Measurements from ENCODE around the gene PTGES3. TPM values are rescaled to one million over a fixed set of nuclear protein-coding genes. Genes with fewer than 3 reads are reported as not detected.

The PTGES3 gene
- total and polyA plus RNA-seq, 2 of the 8 experiments (the other 6 are each of a cell fraction or from before 2014, with no cell fraction given), result 111 to 464 TPM

GRCh38 chr12:56725723-56726102, 37.6 kb upstream of the PTGES3 start:
- Histone ChIP-seq H2BK120ac (replicated peaks; ENCODE audit: low read depth, low read length) (no peak overlapping the region), H2BK15ac (ENCODE audit: low read length) (no peak overlapping the region), H3K4me3 (ENCODE audit: extremely low read depth in 1 of 4, insufficient read depth in 2 of 4, low read depth in 3 of 4, low read length in 4 of 4) (peak overlapping the region; percentile 75 to 100 (median 98)), H3K23me2 (ENCODE audit: low read depth, low read length) (no peaks in the 10 kb centered on the region; the same call in none of the 2 replicates), H3K79me2 (ENCODE audit: control insufficient read depth in 1 of 2, insufficient read depth in 2 of 2, low read length in 2 of 2) (peaks cover 36 to 44% of the 10 kb centered on the region in 2 experiments), H3K4me2 (ENCODE audit: insufficient read depth in 1 of 2, low read depth in 2 of 2, low read length in 2 of 2) (peak overlapping the region; percentile 74 to 96), H4K5ac (ENCODE audit: insufficient read length, low read depth, low read length) (no peak overlapping the region), H2AK5ac (ENCODE audit: low read depth, low read length) (no peak overlapping the region), H3K79me1 (ENCODE audit: low read depth, low read length) (peaks cover 10% of the 10 kb centered on the region), H3K27me3 (replicated peaks in 1 of 4; ENCODE audit: control insufficient read depth in 3 of 4, extremely low read depth in 1 of 4, insufficient read depth in 3 of 4, low read length in 3 of 4) (no peaks in the 10 kb centered on the region), H3K56ac (replicated peaks; ENCODE audit: insufficient read length, low read depth, low read length) (no peak overlapping the region), H4K8ac (ENCODE audit: extremely low read depth, insufficient read depth, low read length) (no peak overlapping the region), H3K14ac (ENCODE audit: insufficient read length) (no peak overlapping the region), H3K23ac (ENCODE audit: insufficient read length) (no peak overlapping the region), H3K4ac (replicated peaks; ENCODE audit: insufficient read length, low read depth, low read length) (no peak overlapping the region), H4K20me1 (replicated peaks in 1 of 2; ENCODE audit: control insufficient read depth in 1 of 2, insufficient read depth in 2 of 2, low read length in 2 of 2) (peaks cover 19 to 23% of the 10 kb centered on the region in 2 experiments), H2AFZ (ENCODE audit: low read length) (no peak overlapping the region), H2BK12ac (ENCODE audit: low read depth, low read length) (no peak overlapping the region), H3K9me3 (ENCODE audit: insufficient read depth in 2 of 2, low read depth in 1 of 2, low read length in 1 of 2) (no peaks in the 10 kb centered on the region), H3K9ac (replicated peaks in 1 of 4; ENCODE audit: extremely low read depth in 1 of 4, low read depth in 3 of 4, low read length in 3 of 4) (peak overlapping the region in 3 of 4 experiments; percentile 98 to 100 (median 100); a peak in 3 of 7 replicates), H3K18ac (ENCODE audit: extremely low read depth, low read length) (no peak overlapping the region), H3K36me3 (ENCODE audit: control insufficient read depth in 2 of 4, insufficient read depth in 4 of 4, low read length in 3 of 4) (peaks cover 3 to 34% (median 12%) of the 10 kb centered on the region in 4 experiments; a peak in 6 of 8 replicates), H3K4me1 (replicated peaks in 1 of 4; ENCODE audit: control insufficient read depth in 3 of 4, insufficient read depth in 4 of 4, low read length in 3 of 4) (peaks cover 7 to 23% (median 12%) of the 10 kb centered on the region in 4 experiments; a peak in 6 of 7 replicates), H4K91ac (replicated peaks; ENCODE audit: insufficient read length, low read length) (no peak overlapping the region), H3K27ac (ENCODE audit: low read depth, low read length) (peak overlapping the region; percentile 93; the same call in 1 of the 2 replicates), H2BK5ac (ENCODE audit: low read depth, low read length) (peak overlapping the region; percentile 99; the same call in 1 of the 2 replicates), H2BK20ac (ENCODE audit: low read length) (no peak overlapping the region)
- ChIA-PET POLR2A (ENCODE audit: partially characterized antibody) (interaction anchor here (0.5 to 43.7 kb wide), 39 partner anchors 11 to 704 kb away, joined by 3 to 1406 read pairs (median 4); partner anchors contain the start of genes ANKRD52, ATP5F1B, BAZ2A and NEMP1), CTCF (ENCODE audit: partially characterized antibody) (interaction anchor here (0.6 to 1.2 kb wide), 5 partner anchors 37 to 489 kb away, joined by 3 to 5 read pairs (median 3); partner anchors contain the start of gene PTGES3)
- WGBS, 2 experiments (ENCODE audit: extremely low coverage in 1 of 2, insufficient coverage in 1 of 2, insufficient read length in 1 of 2, insufficient replicate concordance in 2 of 2, low coverage in 1 of 2, low lambda C conversion rate in 2 of 2, missing lambda C conversion rate in 1 of 2), result 61% methylated on average over 7 of the region's 7 CpGs; no CpG with 5 or more reads in 1 of the 2 experiments
- DNase-seq (ENCODE audit: low read depth in 1 of 2, low spot score in 2 of 2) (no peak), FAIRE-seq (no peak)
- TF ChIP-seq CBX5 (IDR thresholded peaks at IDR 0.05; ENCODE audit: low read depth, low read length), result no peak
- TF ChIP-seq EZH2 (IDR thresholded peaks at IDR 0.05; ENCODE audit: low read depth, low read length, severe bottlenecking), result no peak
- no peak for TF ChIP-seq SUZ12 (IDR thresholded peaks at IDR 0.05; ENCODE audit: low read length)
- no peak for TF ChIP-seq RXRA (IDR thresholded peaks at IDR 0.05; ENCODE audit: insufficient read depth, low read depth, low read length)
- TF ChIP-seq TAF1 (IDR thresholded peaks at IDR 0.05; ENCODE audit: low read depth, low read length), result no peak
- TF ChIP-seq EP300 (IDR thresholded peaks at IDR 0.05; ENCODE audit: borderline replicate concordance in 1 of 2, low read depth in 2 of 2, low read length in 2 of 2), result no peak
- TF ChIP-seq HDAC2 (IDR thresholded peaks at IDR 0.05; ENCODE audit: borderline replicate concordance in 1 of 2, low read depth in 2 of 2, low read length in 2 of 2), result no peak
- no peak for TF ChIP-seq RNF2 (IDR thresholded peaks at IDR 0.05; ENCODE audit: borderline replicate concordance, low read depth, low read length, missing control alignments, poor library complexity, severe bottlenecking)
- no peak for TF ChIP-seq CEBPB (IDR thresholded peaks at IDR 0.05; ENCODE audit: low read depth, low read length)
